GM19324 (cell line): ENCODE data around the gene TNS3.

Source experiments
- ATAC-seq: cut with Tn5 transposase; IDR thresholded peaks from one replicate; pipeline ENCODE4 v1.9.1; 2021; ENCODE audit warnings: mild to moderate bottlenecking, moderate library complexity; ENCODE audit not compliant: unreplicated experiment, low FRiP score

TNS3 gene

GRCh38 chr7:47568547-47568946 lies 13.4 kb downstream of the TNS3 start:
- no peak for ATAC-seq

- ATAC-seq, result no peak
Measured at GRCh38 chr7:47568056-47568455, 13.9 kb downstream of the TNS3 start.

GRCh38 chr7:47565640-47566250 lies 16.2 kb downstream of the TNS3 start:
- ATAC-seq, result no peak

- ATAC-seq, result no peak
Measured at GRCh38 chr7:47563521-47563920, 18.4 kb downstream of the TNS3 start.

GRCh38 chr7:47561715-47562446 lies 20.0 kb downstream of the TNS3 start:
- no peak for ATAC-seq

- ATAC-seq, result no peak
Measured at GRCh38 chr7:47559306-47560220, 22.3 kb downstream of the TNS3 start.

- no peak for ATAC-seq
Measured at GRCh38 chr7:47557694-47558670, 23.9 kb downstream of the TNS3 start.

- no peak for ATAC-seq
Measured at GRCh38 chr7:47557317-47557693, 24.6 kb downstream of the TNS3 start.

- ATAC-seq, result no peak
Measured at GRCh38 chr7:47556511-47557180, 25.3 kb downstream of the TNS3 start.

GRCh38 chr7:47553309-47553708 lies 28.6 kb downstream of the TNS3 start:
- ATAC-seq, result no peak

- peak; percentile 69 for ATAC-seq
Measured at GRCh38 chr7:47552621-47553020, 29.3 kb downstream of the TNS3 start.

- no peak for ATAC-seq
Measured at GRCh38 chr7:47551668-47552440, 30.1 kb downstream of the TNS3 start.

- no peak for ATAC-seq
Measured at GRCh38 chr7:47550788-47551470, 31.0 kb downstream of the TNS3 start.

GRCh38 chr7:47549916-47550315 lies 32.0 kb downstream of the TNS3 start:
- ATAC-seq, result no peak

GRCh38 chr7:47549397-47549796 lies 32.5 kb downstream of the TNS3 start:
- no peak for ATAC-seq

GRCh38 chr7:47548546-47548945 lies 33.4 kb downstream of the TNS3 start:
- ATAC-seq, result no peak

- no peak for ATAC-seq
Measured at GRCh38 chr7:47546733-47547494, 35.0 kb downstream of the TNS3 start.

GRCh38 chr7:47546171-47546570 lies 35.7 kb downstream of the TNS3 start:
- no peak for ATAC-seq
